Measurements from ENCODE around the gene PCDHGC3.

- TF ChIP-seq FOXA1 (IDR thresholded peaks at IDR 0.05) (no peak), NFRKB (IDR thresholded peaks at IDR 0.05) (no peak), FOXM1 (IDR thresholded peaks at IDR 0.05; ENCODE audit: borderline replicate concordance) (no peak), CTBP1 (IDR thresholded peaks at IDR 0.05; ENCODE audit: borderline replicate concordance) (no peak), SUZ12 (IDR thresholded peaks at IDR 0.05) (no peak), SP1 (IDR thresholded peaks at IDR 0.05) (no peak), LEF1 (IDR thresholded peaks at IDR 0.05; ENCODE audit: borderline replicate concordance) (no peak), HDGF (IDR thresholded peaks at IDR 0.05; ENCODE audit: borderline replicate concordance) (no peak), ZNF384 (IDR thresholded peaks at IDR 0.05) (no peak), ELF4 (IDR thresholded peaks at IDR 0.05) (no peak)
Observed at GRCh38 chr5:141440341-141440740, 35.4 kb upstream of the PCDHGC3 start.
